ENCODE data around the gene SUPT6H. TPM values are rescaled to one million over a fixed set of nuclear protein-coding genes. Genes with fewer than 3 reads are reported as not detected.

SUPT6H gene
- total and polyA plus RNA-seq, 2 of the 8 experiments (the other 6 are each of a cell fraction or from before 2014, with no cell fraction given), result 32.0 to 59.9 TPM

GRCh38 chr17:28746611-28747050 lies 84.6 kb downstream of the SUPT6H start (continued):
- TF ChIP-seq TAF7 (optimal IDR thresholded peaks at IDR 0.05; ENCODE audit: borderline replicate concordance, low read depth, low read length) (no peak), KDM5A (IDR thresholded peaks at IDR 0.05; ENCODE audit: low read length) (no peak), SRF (IDR thresholded peaks at IDR 0.05; ENCODE audit: low read depth, low read length) (no peak), KDM1A (IDR thresholded peaks at IDR 0.05; ENCODE audit: borderline replicate concordance, low read length) (0 out of 2 replicates have a peak, but pooled peaks have one; percentile 20), RBBP5 (IDR thresholded peaks at IDR 0.05; ENCODE audit: borderline replicate concordance, low read depth, low read length) (peak; percentile 89; the same call in 1 of the 2 replicates)

All from H1 (cell line).